Subcutaneous adipose tissue (tissue), 4 donors: ENCODE results near the gene SLC6A20. TPM values are rescaled to one million over a fixed set of nuclear protein-coding genes. Genes with fewer than 3 reads are reported as not detected.

Experiments
- CTCF ChIP-seq: fragments of 450-650 bp; IDR thresholded peaks from one replicate; pipeline ENCODE4 v1.5.1; 2016; ENCODE audit warnings: low read depth, mild to moderate bottlenecking, control low read depth, antibody characterized with exemption, moderate library complexity
- total RNA-seq, 4 donors: library from RNA; depleted of rRNA; stranded (reverse); fragments of >200 nt; gene quantifications; one replicate each; pipeline ENCODE4 v1.1.0, GENCODE V29; 2016

SLC6A20 gene
- total RNA-seq, 4 donors from 2014 or later = 0.22 TPM; not detected in 3

GRCh38 chr3:45729614-45730013 is 66.7 kb downstream of the SLC6A20 start:
- no peak for TF ChIP-seq CTCF

- TF ChIP-seq CTCF = no peak
Measured at GRCh38 chr3:45724911-45725310, 71.4 kb downstream of the SLC6A20 start.

GRCh38 chr3:45719655-45720487 is 76.5 kb downstream of the SLC6A20 start:
- TF ChIP-seq CTCF = no peak

GRCh38 chr3:45716790-45717336 is 79.5 kb downstream of the SLC6A20 start:
- no peak for TF ChIP-seq CTCF

GRCh38 chr3:45715945-45716344 is 80.4 kb downstream of the SLC6A20 start:
- TF ChIP-seq CTCF = no peak

GRCh38 chr3:45712434-45713110 is 83.8 kb downstream of the SLC6A20 start:
- TF ChIP-seq CTCF = no peak

- TF ChIP-seq CTCF = no peak
Measured at GRCh38 chr3:45711931-45712330, 84.4 kb downstream of the SLC6A20 start.
